GM12878 (cell line): ENCODE data around the gene HSPB6. TPM values are rescaled to one million over a fixed set of nuclear protein-coding genes. Genes with fewer than 3 reads are reported as not detected.

Source experiments
- ATAC-seq: fragments of 200-7000 bp; cut with Tn5 transposase; 3 replicates; pipeline ENCODE4 v1.9.1; 2020; ENCODE audit warnings: mild to moderate bottlenecking, moderate library complexity
- BruUV-seq: library from RNA; stranded (reverse); fragments of 400-500 nt; replicated peaks from 2 replicates; lab custom pipeline; 2021; lab: Mats Ljungman, UMichigan
- CTCF ChIA-PET: fragments of 300-600 bp; sonication (Branson Sonifier 250); formaldehyde crosslinking; extraction: SDS; loops from one replicate; lab custom pipeline; 2021; ENCODE audit warnings: inconsistent platforms; lab: Yijun Ruan, JAX
- POLR2A ChIA-PET: fragments of 350-600 bp; formaldehyde crosslinking; extraction: SDS; loops from one replicate; lab custom pipeline; 2021; ENCODE audit warnings: inconsistent platforms; lab: Charles Lee
- RAD21 ChIA-PET: fragments of 300-600 bp; sonication (Branson Sonifier 250); formaldehyde crosslinking; loops from one replicate; lab custom pipeline; 2023; ENCODE audit warnings: antibody characterized with exemption; ENCODE audit not compliant: unreplicated experiment; lab: Charles Lee
- SMC1A ChIA-PET: fragments of 300-600 bp; sonication (Branson Sonifier 250); formaldehyde crosslinking; loops from one replicate; lab custom pipeline; 2023; ENCODE audit not compliant: unreplicated experiment, uncharacterized antibody; lab: Charles Lee
- DNase-seq: peaks from one replicate; pipeline ENCODE4 v3.0.0-alpha.2; 2011; ENCODE audit warnings: low read depth, low spot score
- FAIRE-seq: peaks from 3 replicates; lab custom pipeline; 2011; peaks lifted over from hg19 to GRCh38; lab: Jason Lieb, UNC
- H2AFZ ChIP-seq: 2 replicates; pipeline ENCODE4 v1.6.0; 2011; ENCODE audit warnings: low read depth, low read length, control low read depth; ENCODE audit not compliant: control insufficient read depth
- H3K27ac ChIP-seq: 2 replicates; pipeline ENCODE4 v1.5.1; 2011; ENCODE audit warnings: control low read depth; ENCODE audit not compliant: control insufficient read depth, insufficient read depth
- H3K27me3 ChIP-seq, 2 experiments: replicated peaks in 1 of 2; 2 replicates each; pipeline versions ENCODE4 v1.6.0 to v1.6.1; 2011; ENCODE audit warnings: low read length in 1 of 2; ENCODE audit not compliant: control insufficient read depth in 2 of 2, insufficient read depth in 2 of 2
- H3K36me3 ChIP-seq, 2 experiments: 2 replicates each; pipeline ENCODE4 v1.5.1; 2011; ENCODE audit warnings: low read length in 1 of 2; ENCODE audit not compliant: control insufficient read depth in 2 of 2, insufficient read depth in 2 of 2
- H3K4me1 ChIP-seq: 2 replicates; pipeline ENCODE4 v1.6.1; 2011; ENCODE audit warnings: mild to moderate bottlenecking, low read length, moderate library complexity, mixed read lengths; ENCODE audit not compliant: control insufficient read depth, insufficient read depth
- H3K4me2 ChIP-seq: 2 replicates; pipeline ENCODE4 v1.6.0; 2011; ENCODE audit warnings: control low read depth; ENCODE audit not compliant: control insufficient read depth, insufficient read depth
- H3K4me3 ChIP-seq: fragments of 200-600 bp; sonication (generic); 2 replicates; pipeline ENCODE4 v1.5.1; 2016
- H3K79me2 ChIP-seq: 2 replicates; pipeline ENCODE4 v1.6.0; 2011; ENCODE audit warnings: low read length; ENCODE audit not compliant: control insufficient read depth, insufficient read depth
- H3K9ac ChIP-seq: 2 replicates; pipeline ENCODE4 v1.8.0; 2011; ENCODE audit warnings: low read length, control low read depth, mixed read lengths; ENCODE audit not compliant: control insufficient read depth, insufficient read depth
- H3K9me3 ChIP-seq: replicated peaks from 3 replicates; pipeline ENCODE4 v1.5.1; 2011; ENCODE audit warnings: mild to moderate bottlenecking, low read length; ENCODE audit not compliant: control insufficient read depth, insufficient read depth
- H4K20me1 ChIP-seq: 2 replicates; pipeline ENCODE4 v1.6.0; 2011; ENCODE audit not compliant: control insufficient read depth, insufficient read depth
- CHD1 ChIP-seq: IDR thresholded peaks from 2 replicates; pipeline ENCODE4 v1.6.1; 2012; ENCODE audit warnings: low read depth, low read length, improper control_type of control experiment
- E2F4 ChIP-seq: IDR thresholded peaks from 2 replicates; pipeline ENCODE4 v1.6.1; 2012; ENCODE audit warnings: low read depth, low read length, improper control_type of control experiment
- MEF2A ChIP-seq: IDR thresholded peaks from 2 replicates; pipeline ENCODE4 v1.6.1; 2011; ENCODE audit warnings: low read depth, mild to moderate bottlenecking, low read length, moderate library complexity; ENCODE audit not compliant: insufficient read depth
- NKRF ChIP-seq: fragments of 450-650 bp; conservative IDR thresholded peaks from 2 replicates; pipeline ENCODE4 v1.6.1; 2017; ENCODE audit warnings: mild to moderate bottlenecking, moderate library complexity
- ZNF687 ChIP-seq: fragments of 450-650 bp; IDR thresholded peaks from 2 replicates; pipeline ENCODE4 v1.6.1; 2017; ENCODE audit warnings: mild to moderate bottlenecking, moderate library complexity
- ZSCAN29 ChIP-seq: fragments of 450-650 bp; IDR thresholded peaks from 2 replicates; pipeline ENCODE4 v1.6.1; 2017; ENCODE audit warnings: mild to moderate bottlenecking, moderate library complexity
- WGBS: methylation state at CpG from one replicate; pipeline ENCODE4 v1.1.6; 2016; ENCODE audit warnings: low lambda C conversion rate; ENCODE audit not compliant: insufficient replicate concordance, insufficient coverage; ENCODE audit errors: missing lambda C conversion rate; 5-methylcytosine and 5-hydroxymethylcytosine counted together
- in situ Hi-C: fragments of 300-500 bp; cut with MboI; formaldehyde crosslinking; loops from 9 replicates; pipeline ENCODE4 v1.14.3; 2018; ENCODE audit warnings: mixed read lengths
- intact Hi-C: fragments of 100-400 bp; cut with micrococcal nuclease; formaldehyde crosslinking; loops from one replicate; pipeline ENCODE4 v1.14.2; 2022; ENCODE audit not compliant: unreplicated experiment
- polyA plus RNA-seq, 11 experiments: library from polyadenylated mRNA; depleted of rRNA in 4 of 11; unstranded in 6 of 11; stranded (reverse) in 5 of 11; fragments of >200 nt; fragmentation: Nextera tagmentation in 4 of 11; fragmentation: Illumina TruSeq in 1 of 11; extraction: Ambion mirVana in 4 of 11; extraction: Trizol in 1 of 11; gene quantifications; 1 replicate in 1 of 11; 2 replicates in 10 of 11; pipeline versions ENCODE4 v1.2.1 to v1.2.3, GENCODE V29; 2011 to 2016; ENCODE audit warnings: inconsistent platforms in 2 of 11, missing spikeins in 2 of 11, low read depth in 1 of 11
- total RNA-seq, 4 experiments: library from RNA; depleted of rRNA in 3 of 4; stranded (reverse); fragments of >200 nt in 3 of 4; fragmentation: Illumina TruSeq in 1 of 4; extraction: Trizol in 1 of 4; gene quantifications; 2 replicates each; pipeline versions ENCODE4 v1.2.1 to v1.2.3, GENCODE V29; 2013 to 2021

The HSPB6 gene
- total and polyA plus RNA-seq, 10 of the 15 experiments (the other 5 are each of a cell fraction or from before 2014, with no cell fraction given): 0.09 to 1.6 (median 0.36) TPM; not detected in 4

- WGBS: 0% methylated on average over 2 of the region's 2 CpGs
- Histone ChIP-seq H3K27ac (peak overlapping the region; percentile 95), H3K9me3 (no peaks in the 10 kb centered on the region), H4K20me1 (no peaks in the 10 kb centered on the region), H3K36me3 (no peaks in the 10 kb centered on the region; a peak in 1 of 4 replicates), H2AFZ (no peak overlapping the region), H3K27me3 (no peaks in the 10 kb centered on the region), H3K4me3 (peak overlapping the region; percentile 82), H3K4me2 (peak overlapping the region; percentile 99), H3K9ac (peak overlapping the region; percentile 77), H3K79me2 (peaks cover 53% of the 10 kb centered on the region), H3K4me1 (peaks cover 43% of the 10 kb centered on the region)
- BruUV-seq: TSS peak; percentile 90
- RAD21 ChIA-PET: interaction anchor here (1.2 to 6.3 kb wide), 8 partner anchors 14 to 218 kb away, joined by 3 to 430 read pairs (median 11); partner anchors contain the start of genes IGFLR1, LIN37 and ZBTB32
- POLR2A ChIA-PET: interaction anchor here (0.5 to 12.1 kb wide), 7 partner anchors 14 to 367 kb away, joined by 3 to 516 read pairs (median 11); partner anchors contain the start of genes IGFLR1, LIN37, PSENEN and U2AF1L4
- TF ChIP-seq ZSCAN29: 0 out of 2 replicates have a peak, but pooled peaks have one; percentile 24
- TF ChIP-seq MEF2A: no peak
- peak; percentile 76; the same call in 1 of the 2 replicates for TF ChIP-seq ZNF687
- 0 out of 2 replicates have a peak, but pooled peaks have one; percentile 44 for TF ChIP-seq NKRF
- no peak for TF ChIP-seq E2F4
- TF ChIP-seq CHD1: 0 out of 2 replicates have a peak, but pooled peaks have one; percentile 0
- DNase-seq (no peak), ATAC-seq (no peak), FAIRE-seq (no peak)
- SMC1A ChIA-PET: interaction anchor here (0.7 to 6.3 kb wide), 8 partner anchors 15 to 336 kb away, joined by 3 to 375 read pairs (median 5); partner anchors contain the start of genes COX6B1, IGFLR1, PSENEN and U2AF1L4
- in situ Hi-C loops: no loop called here
- CTCF ChIA-PET: interaction anchor here (1.1 to 7.3 kb wide), 9 partner anchors 12 to 196 kb away, joined by 3 to 271 read pairs (median 7); partner anchors contain the start of genes IGFLR1, PSENEN and U2AF1L4
- intact Hi-C loops: loop anchor here (5.0 kb wide), 1 partner anchor 189 kb away; the partner anchor contains the start of genes HCST and NFKBID
Observed at GRCh38 chr19:35713506-35713850, 43.4 kb downstream of the HSPB6 start.
